ENCODE data around the gene PRDM15.
"Not testable (repeated sequence)": the region's sequence is repeated elsewhere in the genome, so short reads cannot be mapped to it uniquely, and the experiment has no call there.

PRDM15 gene

GRCh38 chr21:41786509-41786987 lies 92.6 kb downstream of the PRDM15 start:
- no peaks in the 10 kb centered on the region for H3K27me3 ChIP-seq (ENCODE audit: insufficient read depth, low read length, poor library complexity, severe bottlenecking)
- peaks cover 25% of the 10 kb centered on the region for H3K4me1 ChIP-seq (ENCODE audit: insufficient read depth, low read length, poor library complexity, severe bottlenecking)
- H3K36me3 ChIP-seq (ENCODE audit: insufficient read depth, low read length): no peaks in the 10 kb centered on the region
- no peak overlapping the region for H3K4me2 ChIP-seq (ENCODE audit: low read depth, low read length, poor library complexity, severe bottlenecking)
- no peak overlapping the region for H3K9ac ChIP-seq (ENCODE audit: low read depth, low read length, poor library complexity, severe bottlenecking)
- H3K4me3 ChIP-seq (ENCODE audit: low read length, poor library complexity, severe bottlenecking): no peak overlapping the region
- H3K9me3 ChIP-seq (ENCODE audit: insufficient read depth, low read depth, low read length): no peaks in the 10 kb centered on the region
- H3F3A ChIP-seq (ENCODE audit: low read depth): no peaks in the 10 kb centered on the region
- TF ChIP-seq EZH2phosphoT487 (IDR thresholded peaks at IDR 0.05; ENCODE audit: borderline replicate concordance) (no peak), CTCF (conservative IDR thresholded peaks at IDR 0.05; ENCODE audit: low read length) (no peak)
- no peaks in the 10 kb centered on the region for H4K20me1 ChIP-seq (ENCODE audit: insufficient read depth, low read length, poor library complexity, severe bottlenecking)
- H2AFZ ChIP-seq (ENCODE audit: low read length): no peak overlapping the region
- no peaks in the 10 kb centered on the region for H3K79me2 ChIP-seq (ENCODE audit: insufficient read depth, low read length)
- H3K9me2 ChIP-seq (replicated peaks; ENCODE audit: low read depth, low read length): no peaks in the 10 kb centered on the region

- not testable (repeated sequence) for H3K9me2 ChIP-seq (replicated peaks; ENCODE audit: low read depth, low read length); H2AFZ ChIP-seq (ENCODE audit: low read length); H3K4me3 ChIP-seq (ENCODE audit: low read length, poor library complexity, severe bottlenecking); H3K27me3 ChIP-seq (ENCODE audit: insufficient read depth, low read length, poor library complexity, severe bottlenecking); H3K36me3 ChIP-seq (ENCODE audit: insufficient read depth, low read length); H4K20me1 ChIP-seq (ENCODE audit: insufficient read depth, low read length, poor library complexity, severe bottlenecking); H3K9ac ChIP-seq (ENCODE audit: low read depth, low read length, poor library complexity, severe bottlenecking); H3F3A ChIP-seq (ENCODE audit: low read depth); H3K4me2 ChIP-seq (ENCODE audit: low read depth, low read length, poor library complexity, severe bottlenecking); H3K79me2 ChIP-seq (ENCODE audit: insufficient read depth, low read length); H3K9me3 ChIP-seq (ENCODE audit: insufficient read depth, low read depth, low read length)
- peaks cover 30% of the 10 kb centered on the region for H3K4me1 ChIP-seq (ENCODE audit: insufficient read depth, low read length, poor library complexity, severe bottlenecking)
Measured at GRCh38 chr21:41785262-41785661, 93.9 kb downstream of the PRDM15 start.

- no peaks in the 10 kb centered on the region for H3K27me3 ChIP-seq (ENCODE audit: insufficient read depth, low read length, poor library complexity, severe bottlenecking)
- no peaks in the 10 kb centered on the region for H3K79me2 ChIP-seq (ENCODE audit: insufficient read depth, low read length)
- H3K9ac ChIP-seq (ENCODE audit: low read depth, low read length, poor library complexity, severe bottlenecking): peak overlapping the region; percentile 10
- H3K4me1 ChIP-seq (ENCODE audit: insufficient read depth, low read length, poor library complexity, severe bottlenecking): peaks cover 34% of the 10 kb centered on the region
- H3K9me2 ChIP-seq (replicated peaks; ENCODE audit: low read depth, low read length): no peaks in the 10 kb centered on the region
- H3K4me2 ChIP-seq (ENCODE audit: low read depth, low read length, poor library complexity, severe bottlenecking): no peak overlapping the region
- H3K4me3 ChIP-seq (ENCODE audit: low read length, poor library complexity, severe bottlenecking): no peak overlapping the region
- H4K20me1 ChIP-seq (ENCODE audit: insufficient read depth, low read length, poor library complexity, severe bottlenecking): no peaks in the 10 kb centered on the region
- no peak overlapping the region for H2AFZ ChIP-seq (ENCODE audit: low read length)
- no peaks in the 10 kb centered on the region for H3F3A ChIP-seq (ENCODE audit: low read depth)
- H3K36me3 ChIP-seq (ENCODE audit: insufficient read depth, low read length): no peaks in the 10 kb centered on the region
- no peaks in the 10 kb centered on the region for H3K9me3 ChIP-seq (ENCODE audit: insufficient read depth, low read depth, low read length)
- TF ChIP-seq EZH2phosphoT487 (IDR thresholded peaks at IDR 0.05; ENCODE audit: borderline replicate concordance) (no peak), CTCF (conservative IDR thresholded peaks at IDR 0.05; ENCODE audit: low read length) (no peak)
Measured at GRCh38 chr21:41784456-41785102, 94.6 kb downstream of the PRDM15 start.
